Esophagus squamous epithelium (tissue), 4 donors: ENCODE data around the gene UGT1A4.

ENCODE experiments used
- POLR2A ChIP-seq, 4 donors: fragments of 450-650 bp; IDR thresholded peaks; one replicate each; pipeline ENCODE4 v1.6.1; 2017; ENCODE audit warnings: antibody characterized with exemption in 4 of 4, mild to moderate bottlenecking in 4 of 4, moderate library complexity in 3 of 4
- TF ChIP-seq, protein P1 (sequence below), 6 experiments: fragments of 450-650 bp in 4 of 6; fragments of 200-600 bp in 2 of 6; sonication (generic) in 2 of 6; IDR thresholded peaks; one replicate each; pipeline ENCODE4 v1.5.1; 2016 to 2019; ENCODE audit warnings: antibody characterized with exemption in 6 of 6, mild to moderate bottlenecking in 4 of 6, moderate library complexity in 4 of 6

DNA sequence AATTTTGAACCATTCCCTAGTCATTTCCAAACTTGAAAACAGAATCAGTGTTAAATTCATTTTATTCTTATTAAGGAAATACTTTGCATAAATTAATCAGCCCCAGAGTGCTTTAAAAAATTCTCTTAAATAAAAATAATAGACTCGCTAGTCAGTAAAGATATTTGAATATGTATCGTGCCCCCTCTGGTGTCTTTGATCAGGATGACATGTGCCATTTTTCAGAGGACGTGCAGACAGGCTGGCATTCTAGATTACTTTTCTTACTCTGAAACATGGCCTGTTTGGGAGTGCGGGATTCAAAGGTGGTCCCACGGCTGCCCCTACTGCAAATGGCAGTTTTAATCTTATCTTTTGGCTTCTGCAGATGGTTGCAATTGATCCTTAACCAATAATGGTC, 54.0 kb downstream of the UGT1A4 start:
- TF ChIP-seq, protein P1, sequence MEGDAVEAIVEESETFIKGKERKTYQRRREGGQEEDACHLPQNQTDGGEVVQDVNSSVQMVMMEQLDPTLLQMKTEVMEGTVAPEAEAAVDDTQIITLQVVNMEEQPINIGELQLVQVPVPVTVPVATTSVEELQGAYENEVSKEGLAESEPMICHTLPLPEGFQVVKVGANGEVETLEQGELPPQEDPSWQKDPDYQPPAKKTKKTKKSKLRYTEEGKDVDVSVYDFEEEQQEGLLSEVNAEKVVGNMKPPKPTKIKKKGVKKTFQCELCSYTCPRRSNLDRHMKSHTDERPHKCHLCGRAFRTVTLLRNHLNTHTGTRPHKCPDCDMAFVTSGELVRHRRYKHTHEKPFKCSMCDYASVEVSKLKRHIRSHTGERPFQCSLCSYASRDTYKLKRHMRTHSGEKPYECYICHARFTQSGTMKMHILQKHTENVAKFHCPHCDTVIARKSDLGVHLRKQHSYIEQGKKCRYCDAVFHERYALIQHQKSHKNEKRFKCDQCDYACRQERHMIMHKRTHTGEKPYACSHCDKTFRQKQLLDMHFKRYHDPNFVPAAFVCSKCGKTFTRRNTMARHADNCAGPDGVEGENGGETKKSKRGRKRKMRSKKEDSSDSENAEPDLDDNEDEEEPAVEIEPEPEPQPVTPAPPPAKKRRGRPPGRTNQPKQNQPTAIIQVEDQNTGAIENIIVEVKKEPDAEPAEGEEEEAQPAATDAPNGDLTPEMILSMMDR (IDR thresholded peaks at IDR 0.05): no peak
- no peak for TF ChIP-seq POLR2A (IDR thresholded peaks at IDR 0.05)
